K562 (cell line): Measurements from ENCODE around the gene C2orf92. TPM values are rescaled to one million over a fixed set of nuclear protein-coding genes. Genes with fewer than 3 reads are reported as not detected.
A peak's percentile ranks its signal among the peaks of the same experiment; 100 is the strongest.

Source experiments
- ATAC-seq: fragments of 200-7000 bp; cut with Tn5 transposase; 3 replicates; pipeline ENCODE4 v1.9.1; 2020; ENCODE audit warnings: moderate library complexity
- BruUV-seq: library from RNA; stranded (reverse); fragments of 400-500 nt; replicated peaks from 2 replicates; lab custom pipeline; 2021; lab: Mats Ljungman, UMichigan
- CTCF ChIA-PET: fragments of 300-600 bp; formaldehyde crosslinking; extraction: SDS; loops from one replicate; lab custom pipeline; 2021; ENCODE audit warnings: low intra/inter-chr PET ratio; lab: Yijun Ruan, JAX
- POLR2A ChIA-PET: fragments of 300-600, 350-650 bp; sonication (Branson Sonifier 250); formaldehyde crosslinking; extraction: SDS; loops from one replicate; lab custom pipeline; 2021; ENCODE audit warnings: antibody characterized with exemption, inconsistent platforms; lab: Yijun Ruan, JAX
- DNase-seq, 4 experiments: peaks; one replicate each; pipeline versions ENCODE4 v3.0.0 to v3.0.0-alpha.2; 2011 to 2018; ENCODE audit warnings: low spot score in 3 of 4, mixed read lengths in 3 of 4; ENCODE audit errors: extremely low read depth in 1 of 4
- FAIRE-seq: peaks from 2 replicates; lab custom pipeline; 2011; peaks lifted over from hg19 to GRCh38; lab: Jason Lieb, UNC
- H2AFZ ChIP-seq: 2 replicates; pipeline ENCODE4 v1.6.0; 2011; ENCODE audit warnings: low read depth, low read length, control low read depth, inconsistent platforms
- H3K27ac ChIP-seq: fragments of 200-600 bp; 3 replicates; pipeline ENCODE4 v1.8.0; 2011; ENCODE audit warnings: low read depth, mild to moderate bottlenecking, control low read depth, inconsistent platforms, low read length, moderate library complexity, mixed read lengths; ENCODE audit errors: extremely low read depth
- H3K27me3 ChIP-seq, 2 experiments: fragments of 300-600 bp in 1 of 2; 2 replicates in 1 of 2; 3 replicates in 1 of 2; pipeline versions ENCODE4 v1.6.0 to v1.8.0; 2011; ENCODE audit warnings: inconsistent platforms in 2 of 2, low read length in 2 of 2, mild to moderate bottlenecking in 1 of 2, mixed read lengths in 1 of 2, moderate library complexity in 1 of 2; ENCODE audit not compliant: control insufficient read depth in 2 of 2, insufficient read depth in 2 of 2
- H3K36me3 ChIP-seq: fragments of 300-600 bp; 3 replicates; pipeline ENCODE4 v1.8.0; 2011; ENCODE audit warnings: mild to moderate bottlenecking, low read length, inconsistent platforms; ENCODE audit not compliant: control insufficient read depth, insufficient read depth
- H3K4me1 ChIP-seq, 2 experiments: fragments of 200-600 bp in 1 of 2; replicated peaks in 1 of 2; 2 replicates in 1 of 2; 3 replicates in 1 of 2; pipeline versions ENCODE4 v1.5.1 to v1.8.0; 2011; ENCODE audit warnings: inconsistent platforms in 2 of 2, low read length in 2 of 2, mild to moderate bottlenecking in 1 of 2, mixed read lengths in 1 of 2, moderate library complexity in 1 of 2; ENCODE audit not compliant: control insufficient read depth in 2 of 2, insufficient read depth in 2 of 2
- H3K4me2 ChIP-seq: 2 replicates; pipeline ENCODE4 v1.6.1; 2011; ENCODE audit warnings: low read length, control low read depth, inconsistent platforms, mixed read lengths; ENCODE audit not compliant: insufficient read depth
- H3K4me3 ChIP-seq: fragments of 200-600 bp; sonication (generic), shearing (Covaris generic); 2 replicates; pipeline ENCODE4 v1.5.1; 2016; ENCODE audit warnings: control low read depth, inconsistent platforms
- H3K79me2 ChIP-seq: fragments of 200-600 bp; 3 replicates; pipeline ENCODE4 v1.8.0; 2011; ENCODE audit warnings: low read length, inconsistent platforms; ENCODE audit not compliant: control insufficient read depth, insufficient read depth
- H3K9ac ChIP-seq, 2 experiments: 2 replicates each; pipeline versions ENCODE4 v1.6.0 to v1.6.1; 2011; ENCODE audit warnings: low read depth in 2 of 2, low read length in 2 of 2, control low read depth in 1 of 2, inconsistent platforms in 1 of 2, mild to moderate bottlenecking in 1 of 2, mixed read lengths in 1 of 2; ENCODE audit not compliant: insufficient read depth in 1 of 2
- H3K9me1 ChIP-seq: one replicate; pipeline ENCODE4 v1.6.0; 2011; ENCODE audit warnings: inconsistent platforms, mild to moderate bottlenecking, low read length, moderate library complexity; ENCODE audit not compliant: control insufficient read depth, insufficient read depth
- H3K9me3 ChIP-seq: replicated peaks from 2 replicates; pipeline ENCODE4 v1.5.1; 2011; ENCODE audit warnings: low read depth, low read length, inconsistent platforms; ENCODE audit not compliant: control insufficient read depth, insufficient read depth
- H4K20me1 ChIP-seq: replicated peaks from 2 replicates; pipeline ENCODE4 v1.6.1; 2011; ENCODE audit warnings: low read length, inconsistent platforms, mixed read lengths; ENCODE audit not compliant: control insufficient read depth, insufficient read depth
- CBFA2T2 ChIP-seq: fragments of 450-650 bp; conservative IDR thresholded peaks from 2 replicates; pipeline ENCODE4 v1.6.1; 2017; ENCODE audit warnings: mild to moderate bottlenecking
- CREB1 ChIP-seq, 2 experiments: sonication (generic) in 1 of 2; formaldehyde crosslinking in 1 of 2; IDR thresholded peaks; 2 replicates each; pipeline versions ENCODE4 v1.6.1 to v1.8.0; 2012 to 2022; ENCODE audit warnings: inconsistent platforms in 1 of 2, mild to moderate bottlenecking in 1 of 2, missing genetic modification reagents in 1 of 2, moderate library complexity in 1 of 2
- HOXB6 ChIP-seq: fragments of 250-450 bp; sonication (Bioruptor Pico); IDR thresholded peaks from 2 replicates; pipeline ENCODE4 v1.5.1; 2022; ENCODE audit warnings: mild to moderate bottlenecking, borderline replicate concordance
- NELFE ChIP-seq: IDR thresholded peaks from 2 replicates; pipeline ENCODE4 v1.6.1; 2011; ENCODE audit warnings: mild to moderate bottlenecking; ENCODE audit not compliant: insufficient read depth, insufficient read length
- PHB ChIP-seq: fragments of 250-450 bp; sonication (Bioruptor Pico); IDR thresholded peaks from 2 replicates; pipeline ENCODE4 v1.5.0; 2021
- STAG1 ChIP-seq: sonication (generic); formaldehyde crosslinking; IDR thresholded peaks from 2 replicates; pipeline ENCODE4 v1.5.0; 2020; ENCODE audit warnings: missing genetic modification reagents, borderline replicate concordance
- ZNF740 ChIP-seq, 3 experiments: fragments of 200-800 bp in 1 of 3; sonication (Bioruptor generic) in 1 of 3; sonication (generic) in 1 of 3; formaldehyde crosslinking in 1 of 3; IDR thresholded peaks; 2 replicates each; pipeline versions ENCODE4 v1.6.1 to v1.8.0; 2016 to 2022; ENCODE audit warnings: mild to moderate bottlenecking in 2 of 3, missing compliant biosample characterization in 2 of 3, missing genetic modification characterization in 2 of 3, missing genetic modification reagents in 1 of 3
- WGBS: fragments of 100-300 bp; shearing (Covaris generic); methylation state at CpG from one replicate; pipeline ENCODE4 v1.1.6; 2016; ENCODE audit warnings: low coverage, mixed read lengths; ENCODE audit not compliant: insufficient coverage; ENCODE audit errors: missing lambda C conversion rate; 5-methylcytosine and 5-hydroxymethylcytosine counted together
- in situ Hi-C: fragments of 300-500 bp; cut with MboI; formaldehyde crosslinking; loops from 4 replicates; pipeline ENCODE4 v1.15.0; 2018; ENCODE audit warnings: inconsistent platforms, mixed read lengths
- intact Hi-C: fragments of 100-400 bp; cut with micrococcal nuclease; formaldehyde crosslinking; loops from 2 replicates; pipeline ENCODE4 v1.14.2; 2022
- polyA plus RNA-seq, 8 experiments: library from polyadenylated mRNA; depleted of rRNA in 4 of 8; stranded (reverse) in 5 of 8; unstranded in 3 of 8; fragments of >200 nt; fragmentation: Nextera tagmentation in 2 of 8; fragmentation: Illumina TruSeq in 1 of 8; extraction: Ambion mirVana in 2 of 8; extraction: Trizol in 1 of 8; gene quantifications; 2 replicates each; pipeline versions ENCODE4 v1.2.1 to v1.2.3, GENCODE V29; 2011 to 2014; ENCODE audit warnings: inconsistent platforms in 1 of 8, missing spikeins in 1 of 8
- total RNA-seq, 7 experiments: library from RNA; depleted of rRNA in 6 of 7; stranded (reverse); fragments of >200 nt in 6 of 7; fragmentation: Illumina TruSeq in 2 of 7; extraction: Trizol in 2 of 7; gene quantifications; 2 replicates each; pipeline versions ENCODE4 v1.2.1 to v1.2.3, GENCODE V29; 2011 to 2021; ENCODE audit warnings: low replicate concordance in 1 of 7

Gene C2orf92
- total and polyA plus RNA-seq, 9 of the 15 experiments (the other 6 are each of a cell fraction or from before 2014, with no cell fraction given): 0.65 to 6.8 (median 3.6) TPM

DNA sequence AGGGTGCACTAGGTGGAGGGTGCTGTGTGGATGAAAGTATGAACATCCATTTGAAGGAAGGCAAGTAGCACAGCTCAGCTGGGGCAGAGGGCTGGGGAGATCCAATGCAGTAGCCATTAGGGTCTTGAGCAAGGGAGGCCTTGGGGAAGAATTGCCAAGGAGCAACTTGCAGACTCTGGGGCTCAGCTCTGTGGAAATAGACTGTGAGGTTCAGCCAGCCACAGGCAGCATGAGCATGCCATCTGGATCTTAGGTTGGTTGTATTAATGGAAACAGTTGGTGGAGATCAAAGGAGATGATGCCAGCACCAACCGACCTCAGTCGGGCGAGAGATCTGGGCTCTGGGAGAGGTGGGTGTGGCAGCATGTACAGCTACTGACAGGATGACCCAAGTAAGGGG, 49.4 kb downstream of the C2orf92 start (continued):
- TF ChIP-seq NELFE: no peak
- no peak for TF ChIP-seq CREB1 (IDR thresholded peaks at IDR 0.05)
- no peak for TF ChIP-seq CREB1 (CRISPR knock-in tag; IDR thresholded peaks at IDR 0.05)
- no peak for TF ChIP-seq STAG1
- TF ChIP-seq PHB (CRISPR knock-in tag): no peak
- TF ChIP-seq HOXB6 (CRISPR knock-in tag): no peak

- Histone ChIP-seq H3K9me3 (no peaks in the 10 kb centered on the region), H3K9me1 (no peaks in the 10 kb centered on the region), H3K27me3 (peaks cover 0 to 19% of the 10 kb centered on the region in 2 experiments; a peak in 2 of 5 replicates), H3K9ac (no peak overlapping the region), H4K20me1 (peaks cover 4% of the 10 kb centered on the region; the same call in 1 of the 2 replicates), H3K79me2 (no peaks in the 10 kb centered on the region), H3K4me3 (no peak overlapping the region), H3K36me3 (no peaks in the 10 kb centered on the region), H3K4me1 (peaks cover 0 to 23% of the 10 kb centered on the region in 2 experiments; a peak in 2 of 5 replicates), H2AFZ (no peak overlapping the region), H3K27ac (no peak overlapping the region), H3K4me2 (no peak overlapping the region)
- BruUV-seq: no TSS peak
- WGBS: 60% methylated on average over 14 of the region's 16 CpGs
- TF ChIP-seq ZNF740 (CRISPR knock-in tag; IDR thresholded peaks at IDR 0.05) (0 out of 2 replicates have a peak, but pooled peaks have one; percentile 42), ZNF740 (tag; IDR thresholded peaks at IDR 0.05) (no peak), CBFA2T2 (no peak)
- DNase-seq (peak in 1 of 4 experiments; percentile 29), FAIRE-seq (no peak), ATAC-seq (no peak)
- CTCF ChIA-PET: no interaction called here
- POLR2A ChIA-PET: no interaction called here
- intact Hi-C loops: no loop called here
- in situ Hi-C loops: no loop called here
Observed at GRCh38 chr2:97719362-97720155, 50.0 kb downstream of the C2orf92 start.
